Left ventricle myocardium inferior (tissue), 1 donor: Measurements from ENCODE around the gene CCR6. TPM values are rescaled to one million over a fixed set of nuclear protein-coding genes. Genes with fewer than 3 reads are reported as not detected.
A peak's percentile ranks its signal among the peaks of the same experiment; 100 is the strongest.
"Not testable (repeated sequence)": the region's sequence is repeated elsewhere in the genome, so short reads cannot be mapped to it uniquely, and the experiment has no call there.

ENCODE experiments used
- DNase-seq: peaks from one replicate; pipeline ENCODE4 v3.0.0-alpha.2; 2020
- H3K27ac ChIP-seq: fragments of 200-600 bp; replicated peaks from 2 replicates; pipeline ENCODE4 v1.8.0; 2021
- H3K27me3 ChIP-seq: fragments of 200-600 bp; 2 replicates; pipeline ENCODE4 v1.8.0; 2021; ENCODE audit warnings: low read depth
- H3K36me3 ChIP-seq: fragments of 200-600 bp; 2 replicates; pipeline ENCODE4 v1.8.0; 2021
- H3K4me1 ChIP-seq: fragments of 200-600 bp; 2 replicates; pipeline ENCODE4 v1.8.0; 2021
- H3K4me3 ChIP-seq: fragments of 200-600 bp; 2 replicates; pipeline ENCODE4 v1.8.0; 2021; ENCODE audit warnings: mild to moderate bottlenecking, moderate library complexity
- H3K9me3 ChIP-seq: fragments of 200-600 bp; replicated peaks from 2 replicates; pipeline ENCODE4 v1.8.0; 2021
- CTCF ChIP-seq: fragments of 200-600 bp; IDR thresholded peaks from 2 replicates; pipeline ENCODE4 v1.8.0; 2021; ENCODE audit warnings: antibody characterized with exemption, mild to moderate bottlenecking, borderline replicate concordance
- intact Hi-C: fragments of 100-400 bp; cut with micrococcal nuclease; formaldehyde crosslinking; loops from one replicate; pipeline ENCODE4 v1.11.0; 2022
- total RNA-seq: library from RNA; stranded (reverse); fragmentation: NEBNext Ultra II Directional; extraction: Animal tissue kit (Norgen Biotek cat#: 25700); gene quantifications from one replicate; pipeline ENCODE4 v1.2.1, GENCODE V29; 2021
- donor health status: DM: no; HTN: yes; CAD: no; lungs with severe emphysema.

CCR6 gene
- total RNA-seq, 1 donor from 2014 or later, result not detected

DNA sequence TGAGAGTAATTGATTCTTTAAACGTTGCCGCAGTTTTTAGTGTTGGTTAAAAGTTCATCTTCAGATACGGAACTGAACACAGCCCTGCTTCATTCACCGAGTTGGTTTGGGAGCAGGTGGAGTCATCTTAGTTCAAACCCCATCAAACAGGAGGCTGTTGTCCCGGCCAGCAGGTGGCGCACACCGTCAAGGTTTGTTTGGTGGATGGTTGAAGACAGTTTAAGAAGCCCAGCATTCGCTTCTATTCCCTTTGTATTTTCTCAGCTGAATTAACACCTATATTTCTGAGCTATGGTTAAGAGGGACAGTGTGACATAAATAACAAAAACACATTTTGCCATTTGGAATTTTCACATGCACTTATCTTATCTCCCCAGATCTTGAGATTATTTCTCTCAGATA is 60.0 kb downstream of the CCR6 start:
- TF ChIP-seq CTCF, result peak; percentile 47
- H3K27ac ChIP-seq, DNase-seq, H3K4me3 ChIP-seq, H3K9me3 ChIP-seq, H3K4me1 ChIP-seq, intact Hi-C loops, H3K36me3 ChIP-seq: not testable (repeated sequence)
- peaks cover 18% of the 10 kb centered on the region for H3K27me3 ChIP-seq

DNA sequence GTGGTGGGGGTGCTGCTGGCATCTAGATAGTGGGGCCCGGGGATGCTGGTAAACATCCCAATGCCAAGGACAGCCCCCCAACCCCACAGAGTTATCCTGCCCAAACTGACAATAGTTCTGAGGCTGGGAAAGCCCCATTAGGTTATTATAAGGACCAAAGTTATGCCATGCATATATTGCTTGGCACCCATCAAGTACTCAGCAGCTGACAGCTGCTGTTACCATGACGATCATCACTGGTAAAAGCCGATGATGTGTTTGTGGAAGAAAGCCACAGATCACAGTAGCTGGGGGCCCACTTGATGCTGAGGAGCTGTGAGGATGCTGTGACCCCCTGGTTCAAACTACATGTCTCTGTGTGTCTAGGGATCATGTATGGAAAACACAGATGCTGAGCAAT is 62.2 kb downstream of the CCR6 start:
- H3K4me1 ChIP-seq, H3K9me3 ChIP-seq, H3K4me3 ChIP-seq, H3K36me3 ChIP-seq, H3K27ac ChIP-seq, intact Hi-C loops, DNase-seq: not testable (repeated sequence)
- peaks cover 22% of the 10 kb centered on the region for H3K27me3 ChIP-seq

GRCh38 chr6:167187275-167187674 is 64.4 kb downstream of the CCR6 start:
- H3K4me3 ChIP-seq, intact Hi-C loops: not testable (repeated sequence)

More at GRCh38 chr6:167187275-167187674, 64.4 kb downstream of the CCR6 start:
- Histone ChIP-seq H3K27me3 (peaks cover 21% of the 10 kb centered on the region), H3K9me3 (peaks cover 16% of the 10 kb centered on the region)
- H3K27ac ChIP-seq, H3K36me3 ChIP-seq, DNase-seq, H3K4me1 ChIP-seq: not testable (repeated sequence)

Other genes starting within 250 kb of the CCR6 start
- gene RNASET2, start 166.5 kb upstream of the CCR6 start, total RNA-seq, result 13.4 TPM
- 12.3 TPM for gene CEP43, start 123.7 kb upstream of the CCR6 start, total RNA-seq
- not detected for gene GPR31, start 34.9 kb downstream of the CCR6 start, total RNA-seq
- not detected for gene UNC93A, start 168.2 kb downstream of the CCR6 start, total RNA-seq
- gene TTLL2, start 202.0 kb downstream of the CCR6 start, total RNA-seq, result not detected